GM10847 (cell line): Measurements from ENCODE around the gene SLC9A7.

Experiments used
- POLR2A ChIP-seq: IDR thresholded peaks from 2 replicates; pipeline ENCODE4 v1.6.1; 2011; ENCODE audit not compliant: insufficient read length; ENCODE audit errors: extremely low read depth

The SLC9A7 gene

DNA sequence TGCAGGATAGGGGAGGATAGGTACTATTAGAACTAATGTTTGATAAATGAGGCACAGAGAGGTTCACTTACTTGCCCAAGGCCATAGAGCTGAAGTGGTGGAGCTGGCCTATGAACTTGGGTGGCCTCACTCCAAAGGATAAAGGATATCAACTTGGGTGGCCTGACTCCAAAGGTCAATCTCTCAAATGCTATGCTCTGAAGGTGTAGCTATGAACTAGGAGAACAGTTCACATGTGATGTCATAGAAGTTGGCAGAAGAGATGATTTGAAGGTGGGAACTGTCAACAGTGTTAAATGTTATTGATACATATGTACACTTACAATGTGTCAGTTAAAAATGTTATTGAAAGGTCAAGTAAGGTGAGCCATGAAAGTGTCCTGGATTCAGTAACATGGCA, 191.5 kb downstream of the SLC9A7 start:
- TF ChIP-seq POLR2A, result no peak

DNA sequence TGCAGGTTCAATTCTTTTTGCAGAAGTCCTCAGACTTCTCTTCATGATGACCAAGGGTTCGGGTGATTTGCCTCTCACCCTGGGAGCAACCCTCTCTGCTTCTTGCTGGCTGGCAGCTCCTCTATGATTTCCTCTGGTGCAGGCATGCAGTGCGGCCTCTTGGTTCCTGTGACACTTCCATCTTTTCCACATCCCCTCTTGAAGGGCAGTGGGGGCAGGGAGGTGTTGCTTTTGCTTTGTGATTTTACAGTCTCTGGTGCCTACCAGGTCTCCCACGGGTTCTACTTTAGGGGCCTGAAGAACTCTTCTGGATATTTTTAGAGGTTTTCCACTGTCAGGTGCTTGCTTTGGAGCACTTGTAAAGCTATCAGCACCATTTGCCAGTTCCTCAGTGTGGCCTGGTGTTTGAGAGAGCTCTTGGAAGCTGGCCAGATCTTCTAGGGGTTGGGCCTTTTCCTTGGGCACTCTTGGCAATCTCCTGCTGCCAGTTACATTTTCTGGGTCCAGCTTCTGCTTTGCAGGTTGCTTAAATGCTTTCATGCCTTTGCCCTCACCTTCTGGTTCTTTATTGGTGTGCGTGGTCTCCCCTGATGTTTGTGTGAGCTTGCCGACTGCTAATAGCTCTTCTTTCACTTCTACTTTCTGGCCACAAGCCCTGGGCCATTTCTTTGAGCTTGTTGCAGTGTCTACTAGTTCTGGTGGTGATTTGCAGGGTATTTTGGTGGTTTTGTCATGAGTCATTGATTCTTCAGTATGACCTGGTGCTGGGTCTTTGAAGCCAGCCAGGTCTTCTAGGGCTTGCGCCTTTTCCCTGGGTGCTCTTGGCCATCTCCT, 196.9 kb downstream of the SLC9A7 start:
- TF ChIP-seq POLR2A, result no peak

DNA sequence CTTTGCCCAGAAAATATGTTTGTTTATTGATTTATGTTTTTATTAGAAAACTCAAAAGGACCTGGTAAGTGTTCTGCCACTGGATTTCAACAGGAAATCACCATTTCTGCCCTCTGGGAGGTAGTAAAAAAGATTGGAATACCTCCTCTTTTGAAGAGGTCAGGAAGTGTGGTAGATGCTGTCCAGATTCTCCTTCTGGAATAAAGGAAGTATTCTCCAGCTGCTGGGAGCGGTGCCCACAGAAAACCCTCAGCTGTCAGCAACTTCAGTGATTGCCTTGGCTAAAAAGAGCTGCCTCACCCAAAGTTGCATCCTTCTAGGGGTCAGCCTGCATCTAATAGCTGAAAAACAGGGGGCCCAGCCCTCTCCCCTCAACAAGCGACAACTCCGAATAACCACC, 199.9 kb downstream of the SLC9A7 start:
- no peak for TF ChIP-seq POLR2A

DNA sequence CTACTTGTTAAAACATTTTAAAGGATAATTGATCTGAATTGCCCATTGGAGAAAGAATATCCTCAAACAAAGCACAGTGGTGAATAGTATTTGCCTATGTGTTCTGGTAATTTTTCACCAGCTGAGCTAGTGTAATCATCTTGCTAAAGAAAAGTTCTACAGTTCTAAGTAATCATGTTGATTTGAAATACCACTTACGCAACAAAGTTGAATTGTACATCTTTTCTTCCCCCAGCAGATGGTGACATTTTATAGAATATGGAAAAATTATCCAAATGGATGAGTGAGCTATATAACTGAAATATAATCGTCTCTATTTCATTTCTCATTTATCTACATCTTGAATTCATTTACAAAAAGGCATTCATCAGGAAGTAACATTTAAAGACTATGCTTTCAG, 204.0 kb downstream of the SLC9A7 start:
- no peak for TF ChIP-seq POLR2A

DNA sequence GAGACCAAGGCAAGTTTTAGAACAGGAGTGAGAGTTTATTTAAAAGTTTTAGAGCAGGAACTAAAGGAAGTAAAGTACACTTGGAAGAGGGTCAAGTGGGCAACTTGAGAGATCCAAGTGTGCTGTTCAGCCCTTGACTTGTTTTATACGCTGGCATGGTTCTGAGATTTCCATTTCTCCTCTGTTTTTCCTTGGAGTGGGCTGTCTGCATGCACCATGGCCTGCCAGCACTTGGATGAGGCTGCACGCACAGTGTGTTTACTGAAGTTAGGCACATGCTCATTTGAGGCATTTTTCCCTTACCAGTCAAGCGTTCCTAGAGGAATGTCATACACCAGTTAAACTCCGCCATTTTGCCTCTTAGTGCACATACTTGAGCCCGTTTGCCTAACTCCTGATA, 205.0 kb downstream of the SLC9A7 start:
- no peak for TF ChIP-seq POLR2A

DNA sequence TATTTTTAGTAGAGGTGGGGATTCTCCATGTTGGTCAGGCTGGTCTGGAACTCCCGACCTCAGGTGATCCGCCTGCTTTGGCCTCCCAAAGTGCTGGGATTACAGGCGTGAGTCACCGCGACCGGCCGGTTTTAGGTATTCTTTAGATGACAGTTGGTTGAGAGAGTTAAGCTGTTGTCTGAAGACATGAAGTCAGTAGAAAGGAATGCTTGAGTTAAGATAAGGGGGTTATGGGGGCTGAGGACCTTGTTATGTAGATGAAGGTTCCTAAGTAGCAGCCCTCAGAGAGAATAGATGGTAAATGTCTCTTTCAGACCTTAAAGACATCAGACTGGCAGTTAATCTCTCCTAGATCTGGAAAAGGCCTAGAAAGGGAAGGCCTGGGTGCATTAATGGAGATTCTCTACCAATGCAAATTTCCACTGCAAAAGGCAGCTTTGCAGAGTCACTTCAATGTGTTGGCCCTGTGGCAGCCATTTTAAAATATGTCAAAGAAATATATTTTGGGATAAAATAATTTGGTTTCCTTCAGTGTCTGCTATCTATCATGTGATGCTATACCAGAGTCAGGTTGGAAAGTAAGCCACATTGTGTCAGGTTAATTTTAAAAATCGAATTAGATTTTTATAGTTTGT, 207.3 kb downstream of the SLC9A7 start:
- no peak for TF ChIP-seq POLR2A

DNA sequence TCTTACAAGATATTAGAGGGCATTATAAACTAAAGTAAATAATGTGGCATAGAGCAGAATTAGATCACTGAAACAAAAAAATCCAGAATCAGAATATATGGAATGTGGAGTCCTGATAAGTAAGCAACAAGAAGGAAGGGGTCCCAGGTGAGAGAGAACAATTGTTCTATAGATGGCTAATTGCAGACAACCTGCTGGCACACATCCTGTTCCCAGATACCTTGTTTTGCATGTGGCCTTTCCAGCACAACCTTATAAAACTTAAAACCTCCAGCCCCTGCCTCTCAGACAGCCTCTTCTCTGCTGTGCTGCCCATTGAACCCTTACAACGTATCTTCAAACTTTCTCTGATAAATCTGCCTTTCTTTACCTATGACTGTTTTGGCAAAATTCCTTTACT, 209.0 kb downstream of the SLC9A7 start:
- TF ChIP-seq POLR2A, result no peak
